B cell (primary cell): ENCODE data around the gene SLC6A18.

Experiments
- EZH2 ChIP-seq: IDR thresholded peaks from 2 replicates; pipeline ENCODE4 v1.6.1; 2012; ENCODE audit warnings: borderline replicate concordance, low read depth, mild to moderate bottlenecking, moderate library complexity, low read length; ENCODE audit not compliant: insufficient read depth, poor library complexity, severe bottlenecking
- TF ChIP-seq, protein P1 (sequence below): fragments of 200-600 bp; IDR thresholded peaks from one replicate; pipeline ENCODE4 v1.8.0; 2022; ENCODE audit warnings: antibody characterized with exemption, mild to moderate bottlenecking

DNA sequence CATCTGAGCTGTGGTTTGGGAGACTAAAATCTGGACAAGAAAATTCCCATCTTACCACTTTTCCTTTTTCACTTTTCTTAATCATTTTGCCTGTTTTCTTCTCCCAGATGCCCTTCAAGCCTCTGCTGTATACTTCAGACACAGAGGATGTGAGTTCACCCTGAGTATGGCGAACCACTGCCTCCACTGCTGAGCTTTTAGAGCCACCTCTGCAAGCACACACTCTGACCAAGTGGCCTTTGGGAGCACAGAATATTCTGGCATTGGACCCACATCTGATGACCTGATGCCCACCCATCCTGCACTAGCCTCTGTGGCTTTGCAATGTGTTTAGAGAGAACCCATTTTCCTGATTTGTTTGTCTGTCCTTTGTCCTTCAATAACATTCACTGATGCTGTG lies 37.2 kb downstream of the SLC6A18 start:
- TF ChIP-seq, protein P1, sequence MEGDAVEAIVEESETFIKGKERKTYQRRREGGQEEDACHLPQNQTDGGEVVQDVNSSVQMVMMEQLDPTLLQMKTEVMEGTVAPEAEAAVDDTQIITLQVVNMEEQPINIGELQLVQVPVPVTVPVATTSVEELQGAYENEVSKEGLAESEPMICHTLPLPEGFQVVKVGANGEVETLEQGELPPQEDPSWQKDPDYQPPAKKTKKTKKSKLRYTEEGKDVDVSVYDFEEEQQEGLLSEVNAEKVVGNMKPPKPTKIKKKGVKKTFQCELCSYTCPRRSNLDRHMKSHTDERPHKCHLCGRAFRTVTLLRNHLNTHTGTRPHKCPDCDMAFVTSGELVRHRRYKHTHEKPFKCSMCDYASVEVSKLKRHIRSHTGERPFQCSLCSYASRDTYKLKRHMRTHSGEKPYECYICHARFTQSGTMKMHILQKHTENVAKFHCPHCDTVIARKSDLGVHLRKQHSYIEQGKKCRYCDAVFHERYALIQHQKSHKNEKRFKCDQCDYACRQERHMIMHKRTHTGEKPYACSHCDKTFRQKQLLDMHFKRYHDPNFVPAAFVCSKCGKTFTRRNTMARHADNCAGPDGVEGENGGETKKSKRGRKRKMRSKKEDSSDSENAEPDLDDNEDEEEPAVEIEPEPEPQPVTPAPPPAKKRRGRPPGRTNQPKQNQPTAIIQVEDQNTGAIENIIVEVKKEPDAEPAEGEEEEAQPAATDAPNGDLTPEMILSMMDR: no peak
- TF ChIP-seq EZH2: no peak
